ENCODE results near the gene MEIS3.

DNA sequence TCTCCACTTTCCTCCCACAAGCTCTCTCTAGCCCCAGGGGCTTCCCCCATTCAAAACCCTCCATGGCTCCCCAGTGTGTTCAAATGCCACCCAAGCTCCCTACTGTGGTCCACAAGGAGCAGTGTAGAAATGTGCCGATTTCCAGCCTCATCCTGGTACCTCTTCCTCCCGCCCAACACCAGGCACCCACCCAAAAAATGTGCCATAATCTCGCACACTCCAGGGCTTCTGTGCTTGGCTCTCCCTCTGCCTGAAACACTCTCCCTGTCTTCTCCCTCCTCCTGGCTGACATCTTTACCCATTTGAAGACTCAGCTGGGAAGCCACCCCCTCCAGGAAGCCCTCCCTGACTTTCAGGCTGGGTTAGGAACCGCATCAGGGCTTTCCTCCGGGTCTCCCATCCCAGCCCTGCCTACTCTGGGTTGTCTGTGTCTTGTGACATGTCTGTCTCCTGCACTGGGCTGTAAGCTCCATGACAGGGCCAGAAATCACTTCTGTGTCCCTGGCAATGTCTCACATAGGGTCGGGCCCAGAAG is 16.6 kb upstream of the MEIS3 start:
- TF ChIP-seq, protein P1, sequence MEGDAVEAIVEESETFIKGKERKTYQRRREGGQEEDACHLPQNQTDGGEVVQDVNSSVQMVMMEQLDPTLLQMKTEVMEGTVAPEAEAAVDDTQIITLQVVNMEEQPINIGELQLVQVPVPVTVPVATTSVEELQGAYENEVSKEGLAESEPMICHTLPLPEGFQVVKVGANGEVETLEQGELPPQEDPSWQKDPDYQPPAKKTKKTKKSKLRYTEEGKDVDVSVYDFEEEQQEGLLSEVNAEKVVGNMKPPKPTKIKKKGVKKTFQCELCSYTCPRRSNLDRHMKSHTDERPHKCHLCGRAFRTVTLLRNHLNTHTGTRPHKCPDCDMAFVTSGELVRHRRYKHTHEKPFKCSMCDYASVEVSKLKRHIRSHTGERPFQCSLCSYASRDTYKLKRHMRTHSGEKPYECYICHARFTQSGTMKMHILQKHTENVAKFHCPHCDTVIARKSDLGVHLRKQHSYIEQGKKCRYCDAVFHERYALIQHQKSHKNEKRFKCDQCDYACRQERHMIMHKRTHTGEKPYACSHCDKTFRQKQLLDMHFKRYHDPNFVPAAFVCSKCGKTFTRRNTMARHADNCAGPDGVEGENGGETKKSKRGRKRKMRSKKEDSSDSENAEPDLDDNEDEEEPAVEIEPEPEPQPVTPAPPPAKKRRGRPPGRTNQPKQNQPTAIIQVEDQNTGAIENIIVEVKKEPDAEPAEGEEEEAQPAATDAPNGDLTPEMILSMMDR (IDR thresholded peaks at IDR 0.05) = no peak
- TF ChIP-seq POLR2A (IDR thresholded peaks at IDR 0.05) = no peak

Data from ovary (tissue), 3 donors.